ENCODE results near the gene CHD6. TPM values are rescaled to one million over a fixed set of nuclear protein-coding genes. Genes with fewer than 3 reads are reported as not detected.

Gene CHD6
- total and polyA plus RNA-seq, 2 of the 13 experiments (the other 11 are each of a cell fraction or from before 2014, with no cell fraction given) = 14.4 to 52.0 TPM

DNA sequence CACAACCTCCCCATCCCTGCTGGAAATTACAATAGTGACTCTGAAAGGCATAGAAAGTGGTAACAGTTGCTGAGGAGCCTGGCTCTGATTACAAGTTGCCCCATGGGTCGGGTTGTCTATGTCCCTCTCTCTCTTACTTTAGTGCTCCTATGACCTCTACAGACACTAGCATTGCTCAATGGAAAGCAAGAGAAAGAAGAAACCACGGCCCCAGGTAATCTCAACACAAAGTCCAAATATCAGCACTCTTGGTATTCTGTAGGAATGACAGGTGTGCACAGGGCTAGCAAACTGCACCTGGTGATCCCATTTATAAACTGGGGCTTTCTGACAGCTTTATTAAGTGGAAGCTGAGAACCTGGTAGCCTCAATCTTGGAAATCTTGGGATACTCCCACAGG is 171.2 kb downstream of the CHD6 start (continued):
- TF ChIP-seq, protein P1, sequence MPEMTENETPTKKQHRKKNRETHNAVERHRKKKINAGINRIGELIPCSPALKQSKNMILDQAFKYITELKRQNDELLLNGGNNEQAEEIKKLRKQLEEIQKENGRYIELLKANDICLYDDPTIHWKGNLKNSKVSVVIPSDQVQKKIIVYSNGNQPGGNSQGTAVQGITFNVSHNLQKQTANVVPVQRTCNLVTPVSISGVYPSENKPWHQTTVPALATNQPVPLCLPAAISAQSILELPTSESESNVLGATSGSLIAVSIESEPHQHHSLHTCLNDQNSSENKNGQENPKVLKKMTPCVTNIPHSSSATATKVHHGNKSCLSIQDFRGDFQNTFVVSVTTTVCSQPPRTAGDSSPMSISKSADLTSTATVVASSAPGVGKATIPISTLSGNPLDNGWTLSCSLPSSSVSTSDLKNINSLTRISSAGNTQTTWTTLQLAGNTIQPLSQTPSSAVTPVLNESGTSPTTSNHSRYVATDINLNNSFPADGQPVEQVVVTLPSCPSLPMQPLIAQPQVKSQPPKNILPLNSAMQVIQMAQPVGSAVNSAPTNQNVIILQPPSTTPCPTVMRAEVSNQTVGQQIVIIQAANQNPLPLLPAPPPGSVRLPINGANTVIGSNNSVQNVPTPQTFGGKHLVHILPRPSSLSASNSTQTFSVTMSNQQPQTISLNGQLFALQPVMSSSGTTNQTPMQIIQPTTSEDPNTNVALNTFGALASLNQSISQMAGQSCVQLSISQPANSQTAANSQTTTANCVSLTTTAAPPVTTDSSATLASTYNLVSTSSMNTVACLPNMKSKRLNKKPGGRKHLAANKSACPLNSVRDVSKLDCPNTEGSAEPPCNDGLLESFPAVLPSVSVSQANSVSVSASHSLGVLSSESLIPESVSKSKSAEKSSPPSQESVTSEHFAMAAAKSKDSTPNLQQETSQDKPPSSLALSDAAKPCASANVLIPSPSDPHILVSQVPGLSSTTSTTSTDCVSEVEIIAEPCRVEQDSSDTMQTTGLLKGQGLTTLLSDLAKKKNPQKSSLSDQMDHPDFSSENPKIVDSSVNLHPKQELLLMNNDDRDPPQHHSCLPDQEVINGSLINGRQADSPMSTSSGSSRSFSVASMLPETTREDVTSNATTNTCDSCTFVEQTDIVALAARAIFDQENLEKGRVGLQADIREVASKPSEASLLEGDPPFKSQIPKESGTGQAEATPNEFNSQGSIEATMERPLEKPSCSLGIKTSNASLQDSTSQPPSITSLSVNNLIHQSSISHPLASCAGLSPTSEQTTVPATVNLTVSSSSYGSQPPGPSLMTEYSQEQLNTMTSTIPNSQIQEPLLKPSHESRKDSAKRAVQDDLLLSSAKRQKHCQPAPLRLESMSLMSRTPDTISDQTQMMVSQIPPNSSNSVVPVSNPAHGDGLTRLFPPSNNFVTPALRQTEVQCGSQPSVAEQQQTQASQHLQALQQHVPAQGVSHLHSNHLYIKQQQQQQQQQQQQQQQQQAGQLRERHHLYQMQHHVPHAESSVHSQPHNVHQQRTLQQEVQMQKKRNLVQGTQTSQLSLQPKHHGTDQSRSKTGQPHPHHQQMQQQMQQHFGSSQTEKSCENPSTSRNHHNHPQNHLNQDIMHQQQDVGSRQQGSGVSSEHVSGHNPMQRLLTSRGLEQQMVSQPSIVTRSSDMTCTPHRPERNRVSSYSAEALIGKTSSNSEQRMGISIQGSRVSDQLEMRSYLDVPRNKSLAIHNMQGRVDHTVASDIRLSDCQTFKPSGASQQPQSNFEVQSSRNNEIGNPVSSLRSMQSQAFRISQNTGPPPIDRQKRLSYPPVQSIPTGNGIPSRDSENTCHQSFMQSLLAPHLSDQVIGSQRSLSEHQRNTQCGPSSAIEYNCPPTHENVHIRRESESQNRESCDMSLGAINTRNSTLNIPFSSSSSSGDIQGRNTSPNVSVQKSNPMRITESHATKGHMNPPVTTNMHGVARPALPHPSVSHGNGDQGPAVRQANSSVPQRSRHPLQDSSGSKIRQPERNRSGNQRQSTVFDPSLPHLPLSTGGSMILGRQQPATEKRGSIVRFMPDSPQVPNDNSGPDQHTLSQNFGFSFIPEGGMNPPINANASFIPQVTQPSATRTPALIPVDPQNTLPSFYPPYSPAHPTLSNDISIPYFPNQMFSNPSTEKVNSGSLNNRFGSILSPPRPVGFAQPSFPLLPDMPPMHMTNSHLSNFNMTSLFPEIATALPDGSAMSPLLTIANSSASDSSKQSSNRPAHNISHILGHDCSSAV (CRISPR knock-in tag; IDR thresholded peaks at IDR 0.05; ENCODE audit: borderline replicate concordance) = no peak
- no peak for TF ChIP-seq ZFYVE20 (CRISPR knock-in tag; IDR thresholded peaks at IDR 0.05; ENCODE audit: borderline replicate concordance, low read depth)
- TF ChIP-seq ZFP37 (CRISPR knock-in tag; IDR thresholded peaks at IDR 0.05; ENCODE audit: borderline replicate concordance) = no peak
- TF ChIP-seq ETV5 (CRISPR knock-in tag; IDR thresholded peaks at IDR 0.05; ENCODE audit: borderline replicate concordance) = no peak
- no peak for TF ChIP-seq ZNF160 (CRISPR knock-in tag; IDR thresholded peaks at IDR 0.05)
- no peak for TF ChIP-seq KDM1A (CRISPR knock-in tag; IDR thresholded peaks at IDR 0.05)
- no peak for TF ChIP-seq POLR2A (IDR thresholded peaks at IDR 0.05; ENCODE audit: insufficient read depth in 1 of 2, low read depth in 2 of 2, low read length in 2 of 2)

Data from HepG2 (cell line).